CD14-positive monocyte (primary cell): Measurements from ENCODE around the gene STX1A. TPM values are rescaled to one million over a fixed set of nuclear protein-coding genes. Genes with fewer than 3 reads are reported as not detected.
A peak's percentile ranks its signal among the peaks of the same experiment; 100 is the strongest.

ENCODE experiments used
- DNase-seq, 3 donors: peaks; one replicate each; pipeline ENCODE4 v3.0.0-alpha.2; 2011 to 2022
- H2AFZ ChIP-seq: 2 replicates; pipeline ENCODE4 v1.6.0; 2012; ENCODE audit warnings: mild to moderate bottlenecking, low read depth, low read length, inconsistent platforms; ENCODE audit not compliant: insufficient read depth, poor library complexity, severe bottlenecking
- H3K27ac ChIP-seq, 2 donors: 1 replicate in 1 of 2; 2 replicates in 1 of 2; pipeline ENCODE4 v1.5.1; 2012 to 2013; ENCODE audit warnings: low read length in 2 of 2, control low read depth in 1 of 2, inconsistent platforms in 1 of 2, low read depth in 1 of 2, mild to moderate bottlenecking in 1 of 2
- H3K27me3 ChIP-seq, 2 donors: one replicate each; pipeline versions ENCODE4 v1.6.0 to v1.6.1; 2011 to 2013; ENCODE audit warnings: low read length in 2 of 2; ENCODE audit not compliant: control insufficient read depth in 2 of 2, insufficient read depth in 2 of 2
- H3K36me3 ChIP-seq, 2 donors: replicated peaks in 1 of 2; 1 replicate in 1 of 2; 2 replicates in 1 of 2; pipeline versions ENCODE4 v1.5.1 to v1.6.1; 2012 to 2013; ENCODE audit warnings: low read length in 2 of 2, control low read depth in 1 of 2, inconsistent platforms in 1 of 2, mild to moderate bottlenecking in 1 of 2; ENCODE audit not compliant: insufficient read depth in 2 of 2, control insufficient read depth in 1 of 2
- H3K4me1 ChIP-seq, 2 donors: 1 replicate in 1 of 2; 2 replicates in 1 of 2; pipeline versions ENCODE4 v1.5.1 to v1.6.1; 2012 to 2013; ENCODE audit warnings: low read length in 2 of 2, control low read depth in 1 of 2, inconsistent platforms in 1 of 2, mild to moderate bottlenecking in 1 of 2, moderate library complexity in 1 of 2; ENCODE audit not compliant: insufficient read depth in 2 of 2, control insufficient read depth in 1 of 2
- H3K4me2 ChIP-seq: replicated peaks from 2 replicates; pipeline ENCODE3; 2012; ENCODE audit warnings: low read length, moderate library complexity, mild to moderate bottlenecking; ENCODE audit not compliant: poor library complexity, severe bottlenecking; ENCODE audit errors: extremely low read depth
- H3K4me3 ChIP-seq, 3 experiments: fragments of 200-600 bp in 1 of 3; sonication (generic) in 1 of 3; replicated peaks in 1 of 3; 1 replicate in 2 of 3; 2 replicates in 1 of 3; pipeline ENCODE4 v1.5.1; 2011 to 2013; ENCODE audit warnings: low read length in 3 of 3, mild to moderate bottlenecking in 3 of 3, control low read depth in 2 of 3, low read depth in 2 of 3, inconsistent platforms in 1 of 3, moderate library complexity in 1 of 3
- H3K79me2 ChIP-seq: 2 replicates; pipeline ENCODE4 v1.6.0; 2012; ENCODE audit warnings: mild to moderate bottlenecking, control low read depth, inconsistent platforms, low read length, moderate library complexity; ENCODE audit not compliant: insufficient read depth
- H3K9ac ChIP-seq: 2 replicates; pipeline ENCODE4 v1.6.0; 2017; ENCODE audit warnings: low read length, mild to moderate bottlenecking; ENCODE audit not compliant: insufficient read depth, poor library complexity, severe bottlenecking
- H3K9me3 ChIP-seq, 2 donors: replicated peaks in 1 of 2; 1 replicate in 1 of 2; 2 replicates in 1 of 2; pipeline versions ENCODE4 v1.5.1 to v1.6.1; 2012 to 2013; ENCODE audit warnings: low read length in 2 of 2, control low read depth in 1 of 2; ENCODE audit not compliant: control insufficient read depth in 1 of 2, insufficient read depth in 1 of 2
- H4K20me1 ChIP-seq: 2 replicates; pipeline ENCODE4 v1.6.0; 2012; ENCODE audit warnings: mild to moderate bottlenecking, low read length, control low read depth, moderate library complexity; ENCODE audit not compliant: insufficient read depth
- H3K27ac Mint-ChIP-seq, 7 donors: one replicate each; pipeline ENCODE4 v1.8.0; 2020; ENCODE audit warnings: mild to moderate bottlenecking in 7 of 7, mixed read lengths in 7 of 7, moderate library complexity in 6 of 7, inconsistent platforms in 2 of 7
- H3K27me3 Mint-ChIP-seq, 3 donors: one replicate each; pipeline ENCODE4 v1.8.0; 2021 to 2022; ENCODE audit warnings: low read depth in 3 of 3, mild to moderate bottlenecking in 3 of 3, mixed read lengths in 3 of 3, moderate library complexity in 3 of 3, inconsistent platforms in 1 of 3
- H3K36me3 Mint-ChIP-seq, 2 donors: one replicate each; pipeline ENCODE4 v1.8.0; 2020; ENCODE audit warnings: mixed read lengths in 2 of 2, inconsistent platforms in 1 of 2, mild to moderate bottlenecking in 1 of 2
- H3K4me1 Mint-ChIP-seq: one replicate; pipeline ENCODE4 v1.8.0; 2020; ENCODE audit warnings: mild to moderate bottlenecking, mixed read lengths
- H3K4me3 Mint-ChIP-seq, 2 donors: one replicate each; pipeline ENCODE4 v1.8.0; 2020; ENCODE audit warnings: mild to moderate bottlenecking in 2 of 2, mixed read lengths in 2 of 2, moderate library complexity in 1 of 2
- H3K9me3 Mint-ChIP-seq, 7 donors: one replicate each; pipeline ENCODE4 v1.8.0; 2020 to 2022; ENCODE audit warnings: mixed read lengths in 7 of 7, mild to moderate bottlenecking in 6 of 7, moderate library complexity in 6 of 7, inconsistent platforms in 2 of 7
- CTCF ChIP-seq: fragments of 200-600 bp; IDR thresholded peaks from one replicate; pipeline ENCODE4 v1.8.0; 2022; ENCODE audit warnings: antibody characterized with exemption, mild to moderate bottlenecking
- WGBS: methylation state at CpG from one replicate; pipeline ENCODE4 v1.1.5; 2013; ENCODE audit warnings: missing lambda C conversion rate; ENCODE audit not compliant: insufficient coverage; 5-methylcytosine and 5-hydroxymethylcytosine counted together
- intact Hi-C, 2 donors: fragments of 100-400 bp; cut with micrococcal nuclease; formaldehyde crosslinking; loops; one replicate each; pipeline versions ENCODE4 v1.15.0 to v1.15.1; 2023
- polyA plus RNA-seq, 3 donors: library from polyadenylated mRNA; depleted of rRNA in 1 of 3; unstranded in 2 of 3; stranded (reverse) in 1 of 3; fragments of 300-500 nt in 2 of 3; fragments of >200 nt in 1 of 3; fragmentation: Illumina TruSeq in 2 of 3; gene quantifications; 1 replicate in 2 of 3; 2 replicates in 1 of 3; pipeline ENCODE4 v1.2.3, GENCODE V29; 2012 to 2021

Gene STX1A
- polyA plus RNA-seq, 3 donors: 0.27 to 2.7 (median 0.37) TPM

GRCh38 chr7:73726083-73726466 is 6.6 kb upstream of the STX1A start:
- intact Hi-C loops: loop anchor here (5.0 kb wide), 3 partner anchors 39 to 119 kb away; no protein-coding TSS in a partner anchor
- 82% methylated on average over 1 of the region's 1 CpG for WGBS

GRCh38 chr7:73723813-73724212 is 4.3 kb upstream of the STX1A start:
- Histone ChIP-seq H2AFZ (no peak overlapping the region), H3K9ac (no peak overlapping the region), H3K9me3 (no peaks in the 10 kb centered on the region), H4K20me1 (no peaks in the 10 kb centered on the region), H3K4me2 (no peak overlapping the region), H3K79me2 (no peaks in the 10 kb centered on the region), H3K4me1 (peaks cover 5 to 11% of the 10 kb centered on the region in 2 donors), H3K27ac (no peak overlapping the region), H3K36me3 (no peaks in the 10 kb centered on the region), H3K4me3 (no peak overlapping the region), H3K27me3 (peaks cover 22 to 76% of the 10 kb centered on the region in 2 donors)
- intact Hi-C loops: loop anchor here in 1 of 2 donors (5.0 kb wide), 1 partner anchor 57 kb away; the partner anchor contains the start of gene VPS37D
- no CpG with 5 or more reads among the region's 3 CpGs for WGBS
- Mint-ChIP-seq H3K36me3 (peaks cover 4 to 5% of the 10 kb centered on the region in 2 donors), H3K27ac (no peak overlapping the region), H3K4me3 (peak overlapping the region in 1 of 2 donors; percentile 72), H3K9me3 (peaks cover 0 to 14% (median 8%) of the 10 kb centered on the region in 7 donors), H3K27me3 (peaks cover 55 to 64% (median 61%) of the 10 kb centered on the region in 3 donors), H3K4me1 (peaks cover 11% of the 10 kb centered on the region)
- no peak for DNase-seq
- TF ChIP-seq CTCF: no peak

More at GRCh38 chr7:73726083-73726466, 6.6 kb upstream of the STX1A start:
- H3K9me3 ChIP-seq: no peaks in the 10 kb centered on the region
- Mint-ChIP-seq H3K27ac (no peak overlapping the region), H3K27me3 (peaks cover 53 to 66% (median 58%) of the 10 kb centered on the region in 3 donors), H3K9me3 (peaks cover 0 to 6% (median 1%) of the 10 kb centered on the region in 7 donors), H3K4me1 (peaks cover 7% of the 10 kb centered on the region), H3K4me3 (no peak overlapping the region), H3K36me3 (no peaks in the 10 kb centered on the region)
- peak; percentile 3 for TF ChIP-seq CTCF
- H3K36me3 ChIP-seq: no peaks in the 10 kb centered on the region
- peaks cover 13 to 65% of the 10 kb centered on the region in 2 donors for H3K27me3 ChIP-seq
- no peak overlapping the region for H3K9ac ChIP-seq
- no peaks in the 10 kb centered on the region for H3K4me1 ChIP-seq
- H3K4me3 ChIP-seq: no peak overlapping the region
- H2AFZ ChIP-seq: no peak overlapping the region
- no peak overlapping the region for H3K27ac ChIP-seq
- H3K79me2 ChIP-seq: no peaks in the 10 kb centered on the region
- no peaks in the 10 kb centered on the region for H4K20me1 ChIP-seq
- no peak for DNase-seq
- no peak overlapping the region for H3K4me2 ChIP-seq
